K562 (cell line): ENCODE data around the gene RORC. TPM values are rescaled to one million over a fixed set of nuclear protein-coding genes. Genes with fewer than 3 reads are reported as not detected.

ENCODE experiments used
- ATAC-seq: fragments of 200-7000 bp; cut with Tn5 transposase; 3 replicates; pipeline ENCODE4 v1.9.1; 2020; ENCODE audit warnings: moderate library complexity
- BruUV-seq: library from RNA; stranded (reverse); fragments of 400-500 nt; replicated peaks from 2 replicates; lab custom pipeline; 2021; lab: Mats Ljungman, UMichigan
- CTCF ChIA-PET: fragments of 300-600 bp; formaldehyde crosslinking; extraction: SDS; loops from one replicate; lab custom pipeline; 2021; ENCODE audit warnings: low intra/inter-chr PET ratio; lab: Yijun Ruan, JAX
- POLR2A ChIA-PET: fragments of 300-600, 350-650 bp; sonication (Branson Sonifier 250); formaldehyde crosslinking; extraction: SDS; loops from one replicate; lab custom pipeline; 2021; ENCODE audit warnings: antibody characterized with exemption, inconsistent platforms; lab: Yijun Ruan, JAX
- DNase-seq, 4 experiments: peaks; one replicate each; pipeline versions ENCODE4 v3.0.0 to v3.0.0-alpha.2; 2011 to 2018; ENCODE audit warnings: low spot score in 3 of 4, mixed read lengths in 3 of 4; ENCODE audit errors: extremely low read depth in 1 of 4
- FAIRE-seq: peaks from 2 replicates; lab custom pipeline; 2011; peaks lifted over from hg19 to GRCh38; lab: Jason Lieb, UNC
- H2AFZ ChIP-seq: 2 replicates; pipeline ENCODE4 v1.6.0; 2011; ENCODE audit warnings: low read depth, low read length, control low read depth, inconsistent platforms
- H3K27ac ChIP-seq: fragments of 200-600 bp; 3 replicates; pipeline ENCODE4 v1.8.0; 2011; ENCODE audit warnings: low read depth, mild to moderate bottlenecking, control low read depth, inconsistent platforms, low read length, moderate library complexity, mixed read lengths; ENCODE audit errors: extremely low read depth
- H3K27me3 ChIP-seq, 2 experiments: fragments of 300-600 bp in 1 of 2; 2 replicates in 1 of 2; 3 replicates in 1 of 2; pipeline versions ENCODE4 v1.6.0 to v1.8.0; 2011; ENCODE audit warnings: inconsistent platforms in 2 of 2, low read length in 2 of 2, mild to moderate bottlenecking in 1 of 2, mixed read lengths in 1 of 2, moderate library complexity in 1 of 2; ENCODE audit not compliant: control insufficient read depth in 2 of 2, insufficient read depth in 2 of 2
- H3K36me3 ChIP-seq: fragments of 300-600 bp; 3 replicates; pipeline ENCODE4 v1.8.0; 2011; ENCODE audit warnings: mild to moderate bottlenecking, low read length, inconsistent platforms; ENCODE audit not compliant: control insufficient read depth, insufficient read depth
- H3K4me1 ChIP-seq, 2 experiments: fragments of 200-600 bp in 1 of 2; replicated peaks in 1 of 2; 2 replicates in 1 of 2; 3 replicates in 1 of 2; pipeline versions ENCODE4 v1.5.1 to v1.8.0; 2011; ENCODE audit warnings: inconsistent platforms in 2 of 2, low read length in 2 of 2, mild to moderate bottlenecking in 1 of 2, mixed read lengths in 1 of 2, moderate library complexity in 1 of 2; ENCODE audit not compliant: control insufficient read depth in 2 of 2, insufficient read depth in 2 of 2
- H3K4me2 ChIP-seq: 2 replicates; pipeline ENCODE4 v1.6.1; 2011; ENCODE audit warnings: low read length, control low read depth, inconsistent platforms, mixed read lengths; ENCODE audit not compliant: insufficient read depth
- H3K4me3 ChIP-seq: fragments of 200-600 bp; sonication (generic), shearing (Covaris generic); 2 replicates; pipeline ENCODE4 v1.5.1; 2016; ENCODE audit warnings: control low read depth, inconsistent platforms
- H3K79me2 ChIP-seq: fragments of 200-600 bp; 3 replicates; pipeline ENCODE4 v1.8.0; 2011; ENCODE audit warnings: low read length, inconsistent platforms; ENCODE audit not compliant: control insufficient read depth, insufficient read depth
- H3K9ac ChIP-seq, 2 experiments: 2 replicates each; pipeline versions ENCODE4 v1.6.0 to v1.6.1; 2011; ENCODE audit warnings: low read depth in 2 of 2, low read length in 2 of 2, control low read depth in 1 of 2, inconsistent platforms in 1 of 2, mild to moderate bottlenecking in 1 of 2, mixed read lengths in 1 of 2; ENCODE audit not compliant: insufficient read depth in 1 of 2
- H3K9me1 ChIP-seq: one replicate; pipeline ENCODE4 v1.6.0; 2011; ENCODE audit warnings: inconsistent platforms, mild to moderate bottlenecking, low read length, moderate library complexity; ENCODE audit not compliant: control insufficient read depth, insufficient read depth
- H3K9me3 ChIP-seq: replicated peaks from 2 replicates; pipeline ENCODE4 v1.5.1; 2011; ENCODE audit warnings: low read depth, low read length, inconsistent platforms; ENCODE audit not compliant: control insufficient read depth, insufficient read depth
- H4K20me1 ChIP-seq: replicated peaks from 2 replicates; pipeline ENCODE4 v1.6.1; 2011; ENCODE audit warnings: low read length, inconsistent platforms, mixed read lengths; ENCODE audit not compliant: control insufficient read depth, insufficient read depth
- ARID1B ChIP-seq: fragments of 450-650 bp; IDR thresholded peaks from 2 replicates; pipeline ENCODE4 v1.6.1; 2016; ENCODE audit warnings: antibody characterized with exemption, mild to moderate bottlenecking, inconsistent platforms
- DACH1 ChIP-seq: fragments of 450-650 bp; IDR thresholded peaks from 2 replicates; pipeline ENCODE4 v1.6.1; 2018; ENCODE audit not compliant: partially characterized antibody
- ELF1 ChIP-seq: fragments of 200-800 bp; sonication (Bioruptor generic); IDR thresholded peaks from 2 replicates; pipeline ENCODE4 v1.6.1; 2016; ENCODE audit warnings: missing genetic modification characterization, missing compliant biosample characterization
- ELF4 ChIP-seq: fragments of 450-650 bp; formaldehyde crosslinking; IDR thresholded peaks from 2 replicates; pipeline ENCODE4 v1.4.0; 2022; ENCODE audit warnings: missing genetic modification characterization
- ETS1 ChIP-seq: conservative IDR thresholded peaks from 2 replicates; pipeline ENCODE4 v1.6.1; 2011; ENCODE audit warnings: low read depth, mild to moderate bottlenecking, low read length; ENCODE audit not compliant: control insufficient read depth
- GABPA ChIP-seq: fragments of 200-800 bp; sonication (Bioruptor generic); conservative IDR thresholded peaks from 2 replicates; pipeline ENCODE4 v1.6.1; 2016; ENCODE audit warnings: low read depth, missing genetic modification characterization, missing compliant biosample characterization
- HES1 ChIP-seq: fragments of 450-650 bp; IDR thresholded peaks from 2 replicates; pipeline ENCODE4 v1.6.1; 2016; ENCODE audit warnings: low read depth, mild to moderate bottlenecking, moderate library complexity
- HNRNPH1 ChIP-seq: fragments of 200-400 bp; formaldehyde crosslinking; optimal IDR thresholded peaks from 2 replicates; pipeline ENCODE3; 2017; ENCODE audit warnings: low read depth, mild to moderate bottlenecking, low read length, moderate library complexity
- KLF6 ChIP-seq: fragments of 250-450 bp; sonication (Bioruptor Pico); IDR thresholded peaks from 2 replicates; pipeline ENCODE4 v1.4.0; 2020; ENCODE audit warnings: mild to moderate bottlenecking, moderate library complexity, borderline replicate concordance
- MAFK ChIP-seq: IDR thresholded peaks from 2 replicates; pipeline ENCODE4 v1.6.1; 2011; ENCODE audit warnings: low read length, improper control_type of control experiment
- NCOR1 ChIP-seq: fragments of 450-650 bp; IDR thresholded peaks from 2 replicates; pipeline ENCODE4 v1.6.1; 2016; ENCODE audit warnings: mild to moderate bottlenecking, moderate library complexity
- NONO ChIP-seq, 2 experiments: fragments of 200-400 bp in 1 of 2; fragments of 450-650 bp in 1 of 2; formaldehyde crosslinking in 1 of 2; IDR thresholded peaks; 2 replicates each; pipeline ENCODE4 v1.6.1; 2017; ENCODE audit warnings: low read depth in 2 of 2, mild to moderate bottlenecking in 2 of 2, moderate library complexity in 2 of 2, low read length in 1 of 2
- PML ChIP-seq: IDR thresholded peaks from 2 replicates; pipeline ENCODE4 v1.6.1; 2012; ENCODE audit warnings: low read length, inconsistent platforms
- PTTG1 ChIP-seq: fragments of 450-650 bp; IDR thresholded peaks from 2 replicates; pipeline ENCODE4 v1.6.1; 2016; ENCODE audit warnings: low read depth, mild to moderate bottlenecking, missing genetic modification characterization, missing compliant biosample characterization
- RBM22 ChIP-seq: fragments of 200-400 bp; formaldehyde crosslinking; IDR thresholded peaks from 2 replicates; pipeline ENCODE4 v1.6.1; 2018; ENCODE audit warnings: low read length, low read depth; ENCODE audit not compliant: poor library complexity, severe bottlenecking
- SP2 ChIP-seq: IDR thresholded peaks from 2 replicates; pipeline ENCODE4 v1.6.1; 2011; ENCODE audit warnings: mild to moderate bottlenecking, low read depth, low read length, moderate library complexity; ENCODE audit not compliant: poor library complexity, severe bottlenecking; ENCODE audit errors: extremely low read depth
- ZNF143 ChIP-seq: sonication (generic); formaldehyde crosslinking; IDR thresholded peaks from 2 replicates; pipeline ENCODE4 v1.9.0; 2022; ENCODE audit warnings: mild to moderate bottlenecking, missing genetic modification reagents
- ZNF347 ChIP-seq: fragments of 450-650 bp; formaldehyde crosslinking; IDR thresholded peaks from 2 replicates; pipeline ENCODE4 v1.4.0; 2020; ENCODE audit warnings: low read depth, mild to moderate bottlenecking, moderate library complexity
- WGBS: fragments of 100-300 bp; shearing (Covaris generic); methylation state at CpG from one replicate; pipeline ENCODE4 v1.1.6; 2016; ENCODE audit warnings: low coverage, mixed read lengths; ENCODE audit not compliant: insufficient coverage; ENCODE audit errors: missing lambda C conversion rate; 5-methylcytosine and 5-hydroxymethylcytosine counted together
- in situ Hi-C: fragments of 300-500 bp; cut with MboI; formaldehyde crosslinking; loops from 4 replicates; pipeline ENCODE4 v1.15.0; 2018; ENCODE audit warnings: inconsistent platforms, mixed read lengths
- intact Hi-C: fragments of 100-400 bp; cut with micrococcal nuclease; formaldehyde crosslinking; loops from 2 replicates; pipeline ENCODE4 v1.14.2; 2022
- polyA plus RNA-seq, 8 experiments: library from polyadenylated mRNA; depleted of rRNA in 4 of 8; stranded (reverse) in 5 of 8; unstranded in 3 of 8; fragments of >200 nt; fragmentation: Nextera tagmentation in 2 of 8; fragmentation: Illumina TruSeq in 1 of 8; extraction: Ambion mirVana in 2 of 8; extraction: Trizol in 1 of 8; gene quantifications; 2 replicates each; pipeline versions ENCODE4 v1.2.1 to v1.2.3, GENCODE V29; 2011 to 2014; ENCODE audit warnings: inconsistent platforms in 1 of 8, missing spikeins in 1 of 8
- total RNA-seq, 7 experiments: library from RNA; depleted of rRNA in 6 of 7; stranded (reverse); fragments of >200 nt in 6 of 7; fragmentation: Illumina TruSeq in 2 of 7; extraction: Trizol in 2 of 7; gene quantifications; 2 replicates each; pipeline versions ENCODE4 v1.2.1 to v1.2.3, GENCODE V29; 2011 to 2021; ENCODE audit warnings: low replicate concordance in 1 of 7
- TF ChIP-seq, protein P1 (sequence below): sonication (generic); formaldehyde crosslinking; IDR thresholded peaks from 2 replicates; pipeline ENCODE4 v1.8.0; 2022; ENCODE audit warnings: missing genetic modification reagents, mild to moderate bottlenecking, moderate library complexity, borderline replicate concordance

The RORC gene
- total and polyA plus RNA-seq, 9 of the 15 experiments (the other 6 are each of a cell fraction or from before 2014, with no cell fraction given), result not detected

- 9% methylated on average over 12 of the region's 12 CpGs for WGBS
- CTCF ChIA-PET, result no interaction called here
- no peak for FAIRE-seq
Observed at GRCh38 chr1:151813271-151813977, 18.2 kb downstream of the RORC start.

More at GRCh38 chr1:151813271-151813977, 18.2 kb downstream of the RORC start:
- ATAC-seq (no peak), DNase-seq (no peak)
- Histone ChIP-seq H3K36me3 (no peaks in the 10 kb centered on the region), H3K27me3 (peaks cover 63 to 76% of the 10 kb centered on the region in 2 experiments), H3K4me3 (no peak overlapping the region)
- POLR2A ChIA-PET, result interaction anchor here (1.0 kb wide), 1 partner anchor 22 kb away, joined by 3 read pairs; no protein-coding TSS in a partner anchor
- no peak for TF ChIP-seq SP2
- TF ChIP-seq, protein P1, sequence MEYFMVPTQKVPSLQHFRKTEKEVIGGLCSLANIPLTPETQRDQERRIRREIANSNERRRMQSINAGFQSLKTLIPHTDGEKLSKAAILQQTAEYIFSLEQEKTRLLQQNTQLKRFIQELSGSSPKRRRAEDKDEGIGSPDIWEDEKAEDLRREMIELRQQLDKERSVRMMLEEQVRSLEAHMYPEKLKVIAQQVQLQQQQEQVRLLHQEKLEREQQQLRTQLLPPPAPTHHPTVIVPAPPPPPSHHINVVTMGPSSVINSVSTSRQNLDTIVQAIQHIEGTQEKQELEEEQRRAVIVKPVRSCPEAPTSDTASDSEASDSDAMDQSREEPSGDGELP, result no peak
- no peak for TF ChIP-seq RBM22
- no peak for TF ChIP-seq MAFK
- TF ChIP-seq KLF6 (CRISPR knock-in tag), result no peak
- TF ChIP-seq ZNF347, result no peak
- no peak for TF ChIP-seq ZNF143 (CRISPR knock-in tag)
- TF ChIP-seq PML, result no peak
- no peak for TF ChIP-seq ELF4
- no peak for TF ChIP-seq HNRNPH1
- no peak for TF ChIP-seq ELF1 (tag)
- TF ChIP-seq DACH1, result no peak
- no peak for TF ChIP-seq GABPA (tag)
- TF ChIP-seq NCOR1, result no peak
- TF ChIP-seq ETS1, result no peak
- TF ChIP-seq HES1, result no peak
- no peak for TF ChIP-seq PTTG1 (tag)
- no peak for TF ChIP-seq ARID1B
- no peak for TF ChIP-seq NONO (IDR thresholded peaks at IDR 0.05; ENCODE audit: low read depth in 2 of 2, low read length in 1 of 2)
- TF ChIP-seq, all 486 proteins: peak for 0
- H2AFZ ChIP-seq, result no peak overlapping the region
- in situ Hi-C loops (no loop called here), intact Hi-C loops (no loop called here)
- no peaks in the 10 kb centered on the region for H3K9me1 ChIP-seq
- no TSS peak for BruUV-seq
- no peaks in the 10 kb centered on the region for H3K9me3 ChIP-seq
- H4K20me1 ChIP-seq, result peaks cover 3% of the 10 kb centered on the region; the same call in 1 of the 2 replicates
- no peak overlapping the region for H3K9ac ChIP-seq
- no peak overlapping the region for H3K4me2 ChIP-seq
- no peak overlapping the region for H3K27ac ChIP-seq
- no peaks in the 10 kb centered on the region for H3K79me2 ChIP-seq
- H3K4me1 ChIP-seq, result no peaks in the 10 kb centered on the region
